Astrocyte (in vitro differentiated cells and primary cell): Measurements from ENCODE around the gene PTPRQ.

Source experiments
- EZH2 ChIP-seq: IDR thresholded peaks from 2 replicates; pipeline ENCODE4 v1.6.1; 2012; ENCODE audit warnings: mild to moderate bottlenecking, low read length, inconsistent platforms; ENCODE audit not compliant: insufficient read depth
- TF ChIP-seq, protein P1 (sequence below): IDR thresholded peaks from 2 replicates; pipeline ENCODE4 v1.5.1; 2011; ENCODE audit warnings: low read depth, mild to moderate bottlenecking, inconsistent platforms, low read length, moderate library complexity; ENCODE audit not compliant: insufficient read depth

GRCh38 chr12:80700327-80700726 is 256.3 kb downstream of the PTPRQ start:
- TF ChIP-seq, protein P1, sequence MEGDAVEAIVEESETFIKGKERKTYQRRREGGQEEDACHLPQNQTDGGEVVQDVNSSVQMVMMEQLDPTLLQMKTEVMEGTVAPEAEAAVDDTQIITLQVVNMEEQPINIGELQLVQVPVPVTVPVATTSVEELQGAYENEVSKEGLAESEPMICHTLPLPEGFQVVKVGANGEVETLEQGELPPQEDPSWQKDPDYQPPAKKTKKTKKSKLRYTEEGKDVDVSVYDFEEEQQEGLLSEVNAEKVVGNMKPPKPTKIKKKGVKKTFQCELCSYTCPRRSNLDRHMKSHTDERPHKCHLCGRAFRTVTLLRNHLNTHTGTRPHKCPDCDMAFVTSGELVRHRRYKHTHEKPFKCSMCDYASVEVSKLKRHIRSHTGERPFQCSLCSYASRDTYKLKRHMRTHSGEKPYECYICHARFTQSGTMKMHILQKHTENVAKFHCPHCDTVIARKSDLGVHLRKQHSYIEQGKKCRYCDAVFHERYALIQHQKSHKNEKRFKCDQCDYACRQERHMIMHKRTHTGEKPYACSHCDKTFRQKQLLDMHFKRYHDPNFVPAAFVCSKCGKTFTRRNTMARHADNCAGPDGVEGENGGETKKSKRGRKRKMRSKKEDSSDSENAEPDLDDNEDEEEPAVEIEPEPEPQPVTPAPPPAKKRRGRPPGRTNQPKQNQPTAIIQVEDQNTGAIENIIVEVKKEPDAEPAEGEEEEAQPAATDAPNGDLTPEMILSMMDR = no peak
- TF ChIP-seq EZH2 = no peak
